WTC11 (cell line): Measurements from ENCODE around the gene TOX2. TPM values are rescaled to one million over a fixed set of nuclear protein-coding genes. Genes with fewer than 3 reads are reported as not detected.

ENCODE experiments used
- ATAC-seq: fragments of 200-7000 bp; cut with Tn5 transposase; 2 replicates; pipeline ENCODE4 v1.10.0; 2021; ENCODE audit warnings: mild to moderate bottlenecking, moderate library complexity
- CTCF ChIA-PET: fragments of 300-600 bp; sonication (Branson Sonifier 250); formaldehyde crosslinking; loops from one replicate; lab custom pipeline; 2021; ENCODE audit warnings: antibody characterized with exemption; lab: Charles Lee
- POLR2A ChIA-PET: fragments of 350-600 bp; sonication (Branson Sonifier 250); formaldehyde crosslinking; loops from one replicate; lab custom pipeline; 2021; ENCODE audit warnings: antibody characterized with exemption; lab: Charles Lee
- DNase-seq: peaks from one replicate; pipeline ENCODE4 v3.0.0; 2021; ENCODE audit warnings: low spot score
- H3K27ac Mint-ChIP-seq: 2 replicates; pipeline ENCODE4 v1.8.0; 2021; ENCODE audit warnings: mixed read lengths
- H3K27me3 Mint-ChIP-seq: 2 replicates; pipeline ENCODE4 v1.8.0; 2021; ENCODE audit warnings: low read depth, mild to moderate bottlenecking, moderate library complexity, mixed read lengths
- H3K36me3 Mint-ChIP-seq: 2 replicates; pipeline ENCODE4 v1.8.0; 2021; ENCODE audit warnings: mixed read lengths
- H3K4me1 Mint-ChIP-seq: 2 replicates; pipeline ENCODE4 v1.8.0; 2022; ENCODE audit warnings: mixed read lengths
- H3K4me3 Mint-ChIP-seq: 2 replicates; pipeline ENCODE4 v1.8.0; 2021; ENCODE audit warnings: mild to moderate bottlenecking, moderate library complexity, mixed read lengths
- H3K9me3 Mint-ChIP-seq: 2 replicates; pipeline ENCODE4 v1.8.0; 2021; ENCODE audit warnings: mixed read lengths
- AR ChIP-seq: fragments of 250-450 bp; sonication (Bioruptor Pico); IDR thresholded peaks from 2 replicates; pipeline ENCODE4 v1.9.0; 2021; ENCODE audit warnings: mild to moderate bottlenecking
- ATF3 ChIP-seq: sonication (generic); formaldehyde crosslinking; conservative IDR thresholded peaks from 2 replicates; pipeline ENCODE4 v1.8.1; 2022; ENCODE audit warnings: mild to moderate bottlenecking, missing genetic modification reagents
- CBFB ChIP-seq: sonication (generic); formaldehyde crosslinking; IDR thresholded peaks from 2 replicates; pipeline ENCODE4 v1.8.1; 2022; ENCODE audit warnings: mild to moderate bottlenecking, low read depth, missing genetic modification reagents
- CREM ChIP-seq: sonication (generic); formaldehyde crosslinking; IDR thresholded peaks from 2 replicates; pipeline ENCODE4 v1.8.1; 2022; ENCODE audit warnings: mild to moderate bottlenecking, missing genetic modification reagents, moderate library complexity
- EMX1 ChIP-seq: fragments of 250-450 bp; sonication (Bioruptor Pico); IDR thresholded peaks from 2 replicates; pipeline ENCODE4 v1.8.0; 2021; ENCODE audit warnings: mild to moderate bottlenecking
- ETV6 ChIP-seq: sonication (generic); formaldehyde crosslinking; IDR thresholded peaks from 2 replicates; pipeline ENCODE4 v1.8.1; 2022; ENCODE audit warnings: mild to moderate bottlenecking, missing genetic modification reagents
- FOXK1 ChIP-seq: sonication (generic); formaldehyde crosslinking; IDR thresholded peaks from 2 replicates; pipeline ENCODE4 v1.8.0; 2022; ENCODE audit warnings: mild to moderate bottlenecking, moderate library complexity, missing genetic modification reagents
- GRHL2 ChIP-seq: fragments of 250-450 bp; sonication (Bioruptor Pico); IDR thresholded peaks from 2 replicates; pipeline ENCODE4 v1.8.0; 2022; ENCODE audit warnings: mild to moderate bottlenecking, moderate library complexity; ENCODE audit not compliant: insufficient replicate concordance, severe bottlenecking
- NFE2L1 ChIP-seq: sonication (generic); formaldehyde crosslinking; IDR thresholded peaks from 2 replicates; pipeline ENCODE4 v1.8.1; 2023; ENCODE audit warnings: missing genetic modification reagents
- NR1H2 ChIP-seq: sonication (generic); formaldehyde crosslinking; IDR thresholded peaks from 2 replicates; pipeline ENCODE4 v1.9.0; 2021; ENCODE audit warnings: mild to moderate bottlenecking, moderate library complexity, missing genetic modification reagents
- PRRX2 ChIP-seq: fragments of 250-450 bp; sonication (Bioruptor Pico); IDR thresholded peaks from 2 replicates; pipeline ENCODE4 v1.8.0; 2021; ENCODE audit warnings: mild to moderate bottlenecking
- USF1 ChIP-seq: sonication (generic); formaldehyde crosslinking; IDR thresholded peaks from 2 replicates; pipeline ENCODE4 v1.8.0; 2022; ENCODE audit warnings: mild to moderate bottlenecking, missing genetic modification reagents
- total RNA-seq: library from RNA; stranded (reverse); gene quantifications from 3 replicates; pipeline ENCODE4 v1.2.3, GENCODE V29; 2021
- TF ChIP-seq, protein P1 (sequence below): sonication (generic); formaldehyde crosslinking; IDR thresholded peaks from 2 replicates; pipeline ENCODE4 v1.8.0; 2022; ENCODE audit warnings: mild to moderate bottlenecking, missing genetic modification reagents
- TF ChIP-seq, protein P2 (sequence below): fragments of 250-450 bp; sonication (Bioruptor Pico); IDR thresholded peaks from 2 replicates; pipeline ENCODE4 v2.1.2; 2022; ENCODE audit warnings: mild to moderate bottlenecking, moderate library complexity
- TF ChIP-seq, protein P3 (sequence below): sonication (generic); formaldehyde crosslinking; IDR thresholded peaks from 2 replicates; pipeline ENCODE4 v1.8.1; 2023; ENCODE audit warnings: mild to moderate bottlenecking, missing genetic modification reagents
- TF ChIP-seq, protein P4 (sequence below): sonication (generic); formaldehyde crosslinking; IDR thresholded peaks from 2 replicates; pipeline ENCODE4 v1.8.1; 2022; ENCODE audit warnings: mild to moderate bottlenecking, missing genetic modification reagents, moderate library complexity, borderline replicate concordance
- TF ChIP-seq, protein P5 (sequence below): sonication (generic); formaldehyde crosslinking; IDR thresholded peaks from 2 replicates; pipeline ENCODE4 v1.8.0; 2023; ENCODE audit warnings: missing genetic modification reagents, mild to moderate bottlenecking, borderline replicate concordance
- TF ChIP-seq, protein P6 (sequence below): sonication (generic); formaldehyde crosslinking; IDR thresholded peaks from 2 replicates; pipeline ENCODE4 v1.8.0; 2022; ENCODE audit warnings: missing genetic modification reagents

The TOX2 gene
- total RNA-seq, 1 experiment from 2014 or later, result 3.4 TPM

DNA sequence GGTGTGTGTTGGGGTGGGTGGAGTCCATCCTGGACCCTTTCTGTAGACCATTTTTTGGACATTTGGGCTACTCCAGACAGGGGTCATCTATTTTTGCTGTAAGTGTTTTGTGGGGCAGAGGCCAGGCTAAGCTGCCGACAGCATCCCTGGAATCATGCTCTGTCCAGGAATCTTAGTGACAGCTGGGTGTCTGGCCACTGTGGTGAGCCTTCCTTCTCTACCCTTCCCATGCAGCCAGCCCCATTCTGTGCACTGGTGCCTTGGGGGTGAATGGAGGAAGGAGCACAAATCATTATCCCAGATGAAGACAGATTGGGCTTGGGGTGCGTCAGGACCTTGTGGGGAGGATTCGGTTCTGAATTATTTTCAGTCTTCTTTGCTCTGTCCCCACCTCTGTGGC is 20.2 kb downstream of the TOX2 start:
- ATAC-seq (no peak), DNase-seq (no peak)
- H3K27me3 Mint-ChIP-seq, result no peaks in the 10 kb centered on the region; the same call in 1 of the 2 replicates
- H3K27ac Mint-ChIP-seq, result no peak overlapping the region
- ChIA-PET CTCF (no interaction called here), POLR2A (no interaction called here)
- H3K36me3 Mint-ChIP-seq, result no peaks in the 10 kb centered on the region
- peaks cover 9% of the 10 kb centered on the region for H3K4me1 Mint-ChIP-seq
- no peak overlapping the region for H3K4me3 Mint-ChIP-seq
- no peaks in the 10 kb centered on the region for H3K9me3 Mint-ChIP-seq
- TF ChIP-seq, protein P1, sequence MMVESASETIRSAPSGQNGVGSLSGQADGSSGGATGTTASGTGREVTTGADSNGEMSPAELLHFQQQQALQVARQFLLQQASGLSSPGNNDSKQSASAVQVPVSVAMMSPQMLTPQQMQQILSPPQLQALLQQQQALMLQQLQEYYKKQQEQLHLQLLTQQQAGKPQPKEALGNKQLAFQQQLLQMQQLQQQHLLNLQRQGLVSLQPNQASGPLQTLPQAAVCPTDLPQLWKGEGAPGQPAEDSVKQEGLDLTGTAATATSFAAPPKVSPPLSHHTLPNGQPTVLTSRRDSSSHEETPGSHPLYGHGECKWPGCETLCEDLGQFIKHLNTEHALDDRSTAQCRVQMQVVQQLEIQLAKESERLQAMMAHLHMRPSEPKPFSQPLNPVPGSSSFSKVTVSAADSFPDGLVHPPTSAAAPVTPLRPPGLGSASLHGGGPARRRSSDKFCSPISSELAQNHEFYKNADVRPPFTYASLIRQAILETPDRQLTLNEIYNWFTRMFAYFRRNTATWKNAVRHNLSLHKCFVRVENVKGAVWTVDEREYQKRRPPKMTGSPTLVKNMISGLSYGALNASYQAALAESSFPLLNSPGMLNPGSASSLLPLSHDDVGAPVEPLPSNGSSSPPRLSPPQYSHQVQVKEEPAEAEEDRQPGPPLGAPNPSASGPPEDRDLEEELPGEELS (CRISPR knock-in tag), result no peak
- TF ChIP-seq NR1H2 (CRISPR knock-in tag) (no peak), CBFB (no peak), GRHL2 (CRISPR knock-in tag) (no peak), PRRX2 (CRISPR knock-in tag) (no peak), USF1 (no peak), ETV6 (CRISPR knock-in tag) (no peak), CREM (CRISPR knock-in tag) (no peak), ATF3 (CRISPR knock-in tag) (no peak), NFE2L1 (CRISPR knock-in tag) (no peak), EMX1 (CRISPR knock-in tag) (no peak), FOXK1 (CRISPR knock-in tag) (no peak), AR (no peak)
- TF ChIP-seq, protein P2, sequence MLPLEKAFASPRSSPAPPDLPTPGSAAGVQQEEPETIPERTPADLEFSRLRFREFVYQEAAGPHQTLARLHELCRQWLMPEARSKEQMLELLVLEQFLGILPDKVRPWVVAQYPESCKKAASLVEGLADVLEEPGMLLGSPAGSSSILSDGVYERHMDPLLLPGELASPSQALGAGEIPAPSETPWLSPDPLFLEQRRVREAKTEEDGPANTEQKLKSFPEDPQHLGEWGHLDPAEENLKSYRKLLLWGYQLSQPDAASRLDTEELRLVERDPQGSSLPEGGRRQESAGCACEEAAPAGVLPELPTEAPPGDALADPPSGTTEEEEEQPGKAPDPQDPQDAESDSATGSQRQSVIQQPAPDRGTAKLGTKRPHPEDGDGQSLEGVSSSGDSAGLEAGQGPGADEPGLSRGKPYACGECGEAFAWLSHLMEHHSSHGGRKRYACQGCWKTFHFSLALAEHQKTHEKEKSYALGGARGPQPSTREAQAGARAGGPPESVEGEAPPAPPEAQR (CRISPR knock-in tag), result no peak
- TF ChIP-seq, protein P3, sequence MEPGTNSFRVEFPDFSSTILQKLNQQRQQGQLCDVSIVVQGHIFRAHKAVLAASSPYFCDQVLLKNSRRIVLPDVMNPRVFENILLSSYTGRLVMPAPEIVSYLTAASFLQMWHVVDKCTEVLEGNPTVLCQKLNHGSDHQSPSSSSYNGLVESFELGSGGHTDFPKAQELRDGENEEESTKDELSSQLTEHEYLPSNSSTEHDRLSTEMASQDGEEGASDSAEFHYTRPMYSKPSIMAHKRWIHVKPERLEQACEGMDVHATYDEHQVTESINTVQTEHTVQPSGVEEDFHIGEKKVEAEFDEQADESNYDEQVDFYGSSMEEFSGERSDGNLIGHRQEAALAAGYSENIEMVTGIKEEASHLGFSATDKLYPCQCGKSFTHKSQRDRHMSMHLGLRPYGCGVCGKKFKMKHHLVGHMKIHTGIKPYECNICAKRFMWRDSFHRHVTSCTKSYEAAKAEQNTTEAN, result no peak
- TF ChIP-seq, protein P4, sequence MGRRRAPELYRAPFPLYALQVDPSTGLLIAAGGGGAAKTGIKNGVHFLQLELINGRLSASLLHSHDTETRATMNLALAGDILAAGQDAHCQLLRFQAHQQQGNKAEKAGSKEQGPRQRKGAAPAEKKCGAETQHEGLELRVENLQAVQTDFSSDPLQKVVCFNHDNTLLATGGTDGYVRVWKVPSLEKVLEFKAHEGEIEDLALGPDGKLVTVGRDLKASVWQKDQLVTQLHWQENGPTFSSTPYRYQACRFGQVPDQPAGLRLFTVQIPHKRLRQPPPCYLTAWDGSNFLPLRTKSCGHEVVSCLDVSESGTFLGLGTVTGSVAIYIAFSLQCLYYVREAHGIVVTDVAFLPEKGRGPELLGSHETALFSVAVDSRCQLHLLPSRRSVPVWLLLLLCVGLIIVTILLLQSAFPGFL, result no peak
- TF ChIP-seq, protein P5, sequence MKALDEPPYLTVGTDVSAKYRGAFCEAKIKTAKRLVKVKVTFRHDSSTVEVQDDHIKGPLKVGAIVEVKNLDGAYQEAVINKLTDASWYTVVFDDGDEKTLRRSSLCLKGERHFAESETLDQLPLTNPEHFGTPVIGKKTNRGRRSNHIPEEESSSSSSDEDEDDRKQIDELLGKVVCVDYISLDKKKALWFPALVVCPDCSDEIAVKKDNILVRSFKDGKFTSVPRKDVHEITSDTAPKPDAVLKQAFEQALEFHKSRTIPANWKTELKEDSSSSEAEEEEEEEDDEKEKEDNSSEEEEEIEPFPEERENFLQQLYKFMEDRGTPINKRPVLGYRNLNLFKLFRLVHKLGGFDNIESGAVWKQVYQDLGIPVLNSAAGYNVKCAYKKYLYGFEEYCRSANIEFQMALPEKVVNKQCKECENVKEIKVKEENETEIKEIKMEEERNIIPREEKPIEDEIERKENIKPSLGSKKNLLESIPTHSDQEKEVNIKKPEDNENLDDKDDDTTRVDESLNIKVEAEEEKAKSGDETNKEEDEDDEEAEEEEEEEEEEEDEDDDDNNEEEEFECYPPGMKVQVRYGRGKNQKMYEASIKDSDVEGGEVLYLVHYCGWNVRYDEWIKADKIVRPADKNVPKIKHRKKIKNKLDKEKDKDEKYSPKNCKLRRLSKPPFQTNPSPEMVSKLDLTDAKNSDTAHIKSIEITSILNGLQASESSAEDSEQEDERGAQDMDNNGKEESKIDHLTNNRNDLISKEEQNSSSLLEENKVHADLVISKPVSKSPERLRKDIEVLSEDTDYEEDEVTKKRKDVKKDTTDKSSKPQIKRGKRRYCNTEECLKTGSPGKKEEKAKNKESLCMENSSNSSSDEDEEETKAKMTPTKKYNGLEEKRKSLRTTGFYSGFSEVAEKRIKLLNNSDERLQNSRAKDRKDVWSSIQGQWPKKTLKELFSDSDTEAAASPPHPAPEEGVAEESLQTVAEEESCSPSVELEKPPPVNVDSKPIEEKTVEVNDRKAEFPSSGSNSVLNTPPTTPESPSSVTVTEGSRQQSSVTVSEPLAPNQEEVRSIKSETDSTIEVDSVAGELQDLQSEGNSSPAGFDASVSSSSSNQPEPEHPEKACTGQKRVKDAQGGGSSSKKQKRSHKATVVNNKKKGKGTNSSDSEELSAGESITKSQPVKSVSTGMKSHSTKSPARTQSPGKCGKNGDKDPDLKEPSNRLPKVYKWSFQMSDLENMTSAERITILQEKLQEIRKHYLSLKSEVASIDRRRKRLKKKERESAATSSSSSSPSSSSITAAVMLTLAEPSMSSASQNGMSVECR, result no peak
- TF ChIP-seq, protein P6, sequence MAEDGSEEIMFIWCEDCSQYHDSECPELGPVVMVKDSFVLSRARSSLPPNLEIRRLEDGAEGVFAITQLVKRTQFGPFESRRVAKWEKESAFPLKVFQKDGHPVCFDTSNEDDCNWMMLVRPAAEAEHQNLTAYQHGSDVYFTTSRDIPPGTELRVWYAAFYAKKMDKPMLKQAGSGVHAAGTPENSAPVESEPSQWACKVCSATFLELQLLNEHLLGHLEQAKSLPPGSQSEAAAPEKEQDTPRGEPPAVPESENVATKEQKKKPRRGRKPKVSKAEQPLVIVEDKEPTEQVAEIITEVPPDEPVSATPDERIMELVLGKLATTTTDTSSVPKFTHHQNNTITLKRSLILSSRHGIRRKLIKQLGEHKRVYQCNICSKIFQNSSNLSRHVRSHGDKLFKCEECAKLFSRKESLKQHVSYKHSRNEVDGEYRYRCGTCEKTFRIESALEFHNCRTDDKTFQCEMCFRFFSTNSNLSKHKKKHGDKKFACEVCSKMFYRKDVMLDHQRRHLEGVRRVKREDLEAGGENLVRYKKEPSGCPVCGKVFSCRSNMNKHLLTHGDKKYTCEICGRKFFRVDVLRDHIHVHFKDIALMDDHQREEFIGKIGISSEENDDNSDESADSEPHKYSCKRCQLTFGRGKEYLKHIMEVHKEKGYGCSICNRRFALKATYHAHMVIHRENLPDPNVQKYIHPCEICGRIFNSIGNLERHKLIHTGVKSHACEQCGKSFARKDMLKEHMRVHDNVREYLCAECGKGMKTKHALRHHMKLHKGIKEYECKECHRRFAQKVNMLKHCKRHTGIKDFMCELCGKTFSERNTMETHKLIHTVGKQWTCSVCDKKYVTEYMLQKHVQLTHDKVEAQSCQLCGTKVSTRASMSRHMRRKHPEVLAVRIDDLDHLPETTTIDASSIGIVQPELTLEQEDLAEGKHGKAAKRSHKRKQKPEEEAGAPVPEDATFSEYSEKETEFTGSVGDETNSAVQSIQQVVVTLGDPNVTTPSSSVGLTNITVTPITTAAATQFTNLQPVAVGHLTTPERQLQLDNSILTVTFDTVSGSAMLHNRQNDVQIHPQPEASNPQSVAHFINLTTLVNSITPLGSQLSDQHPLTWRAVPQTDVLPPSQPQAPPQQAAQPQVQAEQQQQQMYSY (CRISPR knock-in tag), result no peak
